Endodermal cell (in vitro differentiated cells): ENCODE data around the gene SBNO2. TPM values are rescaled to one million over a fixed set of nuclear protein-coding genes. Genes with fewer than 3 reads are reported as not detected.
A peak's percentile ranks its signal among the peaks of the same experiment; 100 is the strongest.

Experiments
- DNase-seq: peaks from one replicate; pipeline ENCODE4 v3.0.0-alpha.2; 2017
- H3K27ac ChIP-seq: 2 replicates; pipeline ENCODE4 v1.5.1; 2013; ENCODE audit warnings: mild to moderate bottlenecking, low read depth, low read length, moderate library complexity
- H3K27me3 ChIP-seq: 2 replicates; pipeline ENCODE4 v1.6.1; 2013; ENCODE audit warnings: mild to moderate bottlenecking, low read length, moderate library complexity; ENCODE audit not compliant: insufficient read depth, control insufficient read depth, poor library complexity, severe bottlenecking
- H3K36me3 ChIP-seq: 2 replicates; pipeline ENCODE4 v1.7.0; 2013; ENCODE audit warnings: mild to moderate bottlenecking, low read length, moderate library complexity; ENCODE audit not compliant: control insufficient read depth, insufficient read depth
- H3K4me1 ChIP-seq: one replicate; pipeline ENCODE4 v1.7.0; 2013; ENCODE audit warnings: low read length; ENCODE audit not compliant: control insufficient read depth, insufficient read depth
- H3K4me3 ChIP-seq: 2 replicates; pipeline ENCODE4 v1.5.1; 2013; ENCODE audit warnings: mild to moderate bottlenecking, low read length, moderate library complexity
- H3K9ac ChIP-seq: 2 replicates; pipeline ENCODE4 v1.6.1; 2013; ENCODE audit warnings: mild to moderate bottlenecking, low read length, moderate library complexity; ENCODE audit not compliant: poor library complexity, severe bottlenecking; ENCODE audit errors: extremely low read depth
- H3K9me3 ChIP-seq: 2 replicates; pipeline ENCODE4 v1.6.1; 2013; ENCODE audit warnings: mild to moderate bottlenecking, low read length, moderate library complexity; ENCODE audit not compliant: control insufficient read depth
- H3K27ac Mint-ChIP-seq: 2 replicates; pipeline ENCODE4 v1.8.0; 2020; ENCODE audit warnings: mixed read lengths
- H3K27me3 Mint-ChIP-seq: 2 replicates; pipeline ENCODE4 v1.8.0; 2021; ENCODE audit warnings: mild to moderate bottlenecking, mixed read lengths; ENCODE audit not compliant: insufficient read depth
- H3K36me3 Mint-ChIP-seq: 2 replicates; pipeline ENCODE4 v1.8.0; 2020; ENCODE audit warnings: low read depth, mixed read lengths
- H3K4me1 Mint-ChIP-seq: 2 replicates; pipeline ENCODE4 v1.8.0; 2020; ENCODE audit warnings: mixed read lengths
- H3K4me3 Mint-ChIP-seq: 2 replicates; pipeline ENCODE4 v1.8.0; 2020; ENCODE audit warnings: mild to moderate bottlenecking, moderate library complexity, mixed read lengths
- H3K9me3 Mint-ChIP-seq: 2 replicates; pipeline ENCODE4 v1.8.0; 2020; ENCODE audit warnings: mild to moderate bottlenecking, mixed read lengths
- WGBS, 2 experiments: methylation state at CpG; one replicate each; pipeline versions ENCODE4 v1.1.5 to v1.1.7; 2013; ENCODE audit warnings: missing lambda C conversion rate in 2 of 2, mixed read lengths in 1 of 2; ENCODE audit not compliant: insufficient coverage in 1 of 2, insufficient read length in 1 of 2; 5-methylcytosine and 5-hydroxymethylcytosine counted together
- total RNA-seq, 2 donors: library from RNA; stranded (reverse); fragmentation: NEBNext Ultra II Directional in 1 of 2; extraction: Animal tissue kit (Norgen Biotek cat#: 25700) in 1 of 2; gene quantifications; 2 replicates in 1 of 2; 3 replicates in 1 of 2; pipeline ENCODE4 v1.2.1, GENCODE V29; 2021
- TF ChIP-seq, protein P1 (sequence below): fragments of 200-600 bp; sonication (generic); conservative IDR thresholded peaks from 2 replicates; pipeline ENCODE4 v1.5.0; 2021; ENCODE audit warnings: antibody characterized with exemption, mild to moderate bottlenecking

SBNO2 gene
- total RNA-seq, 2 donors from 2014 or later = 43.3 to 50.4 TPM

DNA sequence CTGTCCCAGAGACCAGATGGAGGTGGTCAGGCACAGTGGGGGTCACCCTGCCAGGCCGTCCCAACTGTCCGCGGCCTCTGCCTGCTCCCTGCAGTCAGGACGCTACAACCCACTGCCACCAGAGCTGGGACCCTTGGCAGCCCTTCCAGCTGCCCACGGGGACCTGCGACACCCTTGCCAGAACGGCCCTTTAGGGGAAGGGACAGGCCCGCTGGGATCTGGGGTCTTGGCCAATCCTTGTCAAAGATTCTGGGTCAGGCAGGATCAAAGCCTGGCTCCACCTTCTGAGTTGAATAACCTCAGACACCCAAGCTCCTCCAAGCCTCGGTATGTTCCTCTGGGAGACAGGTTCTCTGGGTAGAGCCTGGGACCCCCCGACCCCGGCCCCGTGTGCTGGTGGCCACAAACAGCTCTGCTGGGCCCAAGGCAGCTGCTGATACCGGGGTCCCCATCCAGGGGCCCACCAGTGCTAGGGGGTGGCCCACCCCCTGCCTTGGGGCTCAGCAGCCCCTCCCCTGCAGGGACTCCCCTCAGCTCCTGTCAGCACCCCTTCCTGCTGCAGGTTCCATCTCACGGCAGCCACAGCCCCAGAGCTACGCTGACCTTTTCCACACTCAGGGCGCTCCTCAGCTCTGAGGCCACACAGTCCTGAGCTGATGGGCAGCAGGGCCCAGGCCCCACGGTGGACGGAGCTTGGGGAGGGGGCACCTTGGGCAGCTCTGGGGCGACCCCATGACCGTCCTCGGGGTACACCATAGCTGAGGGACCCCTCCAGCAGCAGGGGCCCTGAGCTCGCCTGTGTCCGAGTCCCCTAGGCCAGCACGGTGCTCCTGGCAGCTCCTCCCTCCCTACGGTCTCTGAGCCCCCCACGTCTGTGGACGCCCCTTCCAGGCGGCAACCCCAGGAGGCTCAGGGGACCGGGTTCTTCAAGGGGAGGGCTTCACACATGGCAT lies 18.4 kb downstream of the SBNO2 start:
- H3K4me3 ChIP-seq = no peak overlapping the region
- no peak overlapping the region for H3K9ac ChIP-seq
- DNase-seq = no peak
- 89 to 93% methylated on average over 22 to 29 of the region's 29 CpGs for WGBS, 2 experiments
- H3K27ac Mint-ChIP-seq = no peak overlapping the region
- H3K27me3 ChIP-seq = no peaks in the 10 kb centered on the region
- H3K4me1 ChIP-seq = no peaks in the 10 kb centered on the region
- no peaks in the 10 kb centered on the region for H3K9me3 Mint-ChIP-seq
- no peak overlapping the region for H3K4me3 Mint-ChIP-seq
- H3K27me3 Mint-ChIP-seq = no peaks in the 10 kb centered on the region
- H3K36me3 Mint-ChIP-seq = peaks cover 13% of the 10 kb centered on the region
- H3K27ac ChIP-seq = no peak overlapping the region
- peaks cover 16% of the 10 kb centered on the region for H3K36me3 ChIP-seq
- no peaks in the 10 kb centered on the region for H3K4me1 Mint-ChIP-seq
- no peaks in the 10 kb centered on the region for H3K9me3 ChIP-seq
- TF ChIP-seq, protein P1, sequence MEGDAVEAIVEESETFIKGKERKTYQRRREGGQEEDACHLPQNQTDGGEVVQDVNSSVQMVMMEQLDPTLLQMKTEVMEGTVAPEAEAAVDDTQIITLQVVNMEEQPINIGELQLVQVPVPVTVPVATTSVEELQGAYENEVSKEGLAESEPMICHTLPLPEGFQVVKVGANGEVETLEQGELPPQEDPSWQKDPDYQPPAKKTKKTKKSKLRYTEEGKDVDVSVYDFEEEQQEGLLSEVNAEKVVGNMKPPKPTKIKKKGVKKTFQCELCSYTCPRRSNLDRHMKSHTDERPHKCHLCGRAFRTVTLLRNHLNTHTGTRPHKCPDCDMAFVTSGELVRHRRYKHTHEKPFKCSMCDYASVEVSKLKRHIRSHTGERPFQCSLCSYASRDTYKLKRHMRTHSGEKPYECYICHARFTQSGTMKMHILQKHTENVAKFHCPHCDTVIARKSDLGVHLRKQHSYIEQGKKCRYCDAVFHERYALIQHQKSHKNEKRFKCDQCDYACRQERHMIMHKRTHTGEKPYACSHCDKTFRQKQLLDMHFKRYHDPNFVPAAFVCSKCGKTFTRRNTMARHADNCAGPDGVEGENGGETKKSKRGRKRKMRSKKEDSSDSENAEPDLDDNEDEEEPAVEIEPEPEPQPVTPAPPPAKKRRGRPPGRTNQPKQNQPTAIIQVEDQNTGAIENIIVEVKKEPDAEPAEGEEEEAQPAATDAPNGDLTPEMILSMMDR = no peak

DNA sequence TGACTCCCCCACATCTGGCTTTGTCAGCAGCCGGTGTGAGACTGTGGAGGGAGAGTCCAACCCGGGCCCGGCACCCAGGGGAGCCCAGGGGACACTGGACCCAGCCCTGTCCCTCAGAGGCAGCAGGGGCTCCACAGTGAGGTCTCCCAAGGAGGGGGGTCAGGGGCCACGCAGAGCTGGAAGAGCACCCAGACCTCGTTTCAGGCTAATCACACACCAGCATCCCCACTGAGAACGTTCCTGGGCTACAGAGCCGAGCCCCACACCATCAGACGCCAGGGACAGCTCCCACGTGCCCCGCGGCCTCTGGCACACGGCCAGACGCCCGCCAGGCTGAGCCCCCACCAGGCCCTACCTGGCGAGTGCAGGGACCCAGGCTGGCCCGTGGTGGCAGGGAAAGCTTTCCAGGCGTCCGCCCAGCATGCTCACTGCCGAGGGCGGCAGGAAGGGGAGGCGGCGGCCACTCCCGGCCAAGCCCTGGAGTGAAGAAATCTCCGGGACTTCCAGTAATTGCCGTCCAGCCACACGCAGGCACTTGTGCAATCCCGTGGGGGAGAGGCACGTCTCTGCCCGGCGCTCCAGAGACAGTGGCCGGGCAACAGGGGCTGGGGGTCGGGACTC lies 19.2 kb downstream of the SBNO2 start:
- WGBS, 2 experiments = 93 to 95% methylated on average over 29 to 32 of the region's 32 CpGs
- no peak for DNase-seq
- TF ChIP-seq, protein P1 = no peak
- H3K27me3 ChIP-seq = no peaks in the 10 kb centered on the region
- no peaks in the 10 kb centered on the region for H3K9me3 ChIP-seq
- H3K9ac ChIP-seq = no peak overlapping the region
- H3K4me1 Mint-ChIP-seq = no peaks in the 10 kb centered on the region
- no peaks in the 10 kb centered on the region for H3K4me1 ChIP-seq
- no peaks in the 10 kb centered on the region for H3K9me3 Mint-ChIP-seq
- no peak overlapping the region for H3K4me3 Mint-ChIP-seq
- H3K27me3 Mint-ChIP-seq = no peaks in the 10 kb centered on the region
- peak overlapping the region; percentile 17 for H3K27ac ChIP-seq
- peaks cover 16% of the 10 kb centered on the region for H3K36me3 ChIP-seq
- H3K36me3 Mint-ChIP-seq = peaks cover 15% of the 10 kb centered on the region
- H3K4me3 ChIP-seq = no peak overlapping the region
- H3K27ac Mint-ChIP-seq = no peak overlapping the region

DNA sequence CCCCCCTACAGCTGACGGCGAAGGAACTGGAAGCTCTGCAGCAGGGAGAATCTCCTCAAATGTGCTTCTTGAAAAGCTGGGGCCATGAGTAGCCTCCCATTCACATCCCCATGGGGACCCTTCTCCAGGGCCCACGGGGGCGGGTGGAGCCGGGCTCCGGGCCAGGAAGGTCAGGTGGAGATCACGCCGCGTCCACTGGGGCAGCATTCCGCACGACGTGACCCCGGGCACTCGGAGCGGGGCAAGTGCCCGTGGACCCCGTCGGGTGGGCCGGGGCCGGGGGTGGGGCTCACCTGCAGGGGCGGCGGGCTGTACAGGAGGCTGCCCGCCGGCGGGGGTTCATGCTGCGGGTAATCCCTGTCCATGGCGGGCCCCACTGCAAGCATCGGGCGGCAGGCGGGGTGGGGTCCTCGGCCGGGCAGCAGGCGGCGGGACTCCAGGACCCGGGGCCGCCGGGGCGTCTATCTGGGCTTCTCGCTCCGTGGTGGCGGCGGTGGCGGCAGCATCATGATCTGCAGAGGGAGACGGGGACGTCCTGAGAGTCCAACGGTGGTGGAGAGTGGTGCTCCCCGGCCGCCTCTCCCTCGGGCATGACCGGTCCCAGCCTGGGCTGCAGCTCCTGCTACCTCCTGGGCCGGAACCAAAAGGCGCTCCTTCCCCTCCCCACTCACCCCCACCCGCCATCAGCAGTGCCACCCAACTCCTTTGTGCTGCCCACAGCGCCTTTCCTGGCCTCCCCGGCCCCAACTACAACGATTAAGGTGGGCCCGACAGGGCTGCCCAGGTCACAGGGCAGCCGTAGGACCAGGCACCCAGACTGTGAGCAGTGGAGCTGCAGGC lies 20.0 kb downstream of the SBNO2 start:
- H3K9me3 ChIP-seq = no peaks in the 10 kb centered on the region
- no peak overlapping the region for H3K27ac Mint-ChIP-seq
- no peak overlapping the region for H3K4me3 ChIP-seq

More for the DNA sequence above, 20.0 kb downstream of the SBNO2 start:
- Mint-ChIP-seq H3K4me3 (no peak overlapping the region), H3K36me3 (peaks cover 15% of the 10 kb centered on the region), H3K4me1 (no peaks in the 10 kb centered on the region), H3K9me3 (no peaks in the 10 kb centered on the region), H3K27me3 (no peaks in the 10 kb centered on the region)
- TF ChIP-seq, protein P1 = no peak
- peaks cover 16% of the 10 kb centered on the region for H3K36me3 ChIP-seq
- no peaks in the 10 kb centered on the region for H3K27me3 ChIP-seq
- 95 to 96% methylated on average over 43 to 58 of the region's 58 CpGs for WGBS, 2 experiments
- DNase-seq = no peak
- H3K4me1 ChIP-seq = no peaks in the 10 kb centered on the region
- H3K27ac ChIP-seq = peak overlapping the region; percentile 17
- no peak overlapping the region for H3K9ac ChIP-seq
